Measurements from ENCODE around the gene NTM. TPM values are rescaled to one million over a fixed set of nuclear protein-coding genes. Genes with fewer than 3 reads are reported as not detected.

The NTM gene
- total RNA-seq, 1 donor from 2014 or later = 158 TPM

DNA sequence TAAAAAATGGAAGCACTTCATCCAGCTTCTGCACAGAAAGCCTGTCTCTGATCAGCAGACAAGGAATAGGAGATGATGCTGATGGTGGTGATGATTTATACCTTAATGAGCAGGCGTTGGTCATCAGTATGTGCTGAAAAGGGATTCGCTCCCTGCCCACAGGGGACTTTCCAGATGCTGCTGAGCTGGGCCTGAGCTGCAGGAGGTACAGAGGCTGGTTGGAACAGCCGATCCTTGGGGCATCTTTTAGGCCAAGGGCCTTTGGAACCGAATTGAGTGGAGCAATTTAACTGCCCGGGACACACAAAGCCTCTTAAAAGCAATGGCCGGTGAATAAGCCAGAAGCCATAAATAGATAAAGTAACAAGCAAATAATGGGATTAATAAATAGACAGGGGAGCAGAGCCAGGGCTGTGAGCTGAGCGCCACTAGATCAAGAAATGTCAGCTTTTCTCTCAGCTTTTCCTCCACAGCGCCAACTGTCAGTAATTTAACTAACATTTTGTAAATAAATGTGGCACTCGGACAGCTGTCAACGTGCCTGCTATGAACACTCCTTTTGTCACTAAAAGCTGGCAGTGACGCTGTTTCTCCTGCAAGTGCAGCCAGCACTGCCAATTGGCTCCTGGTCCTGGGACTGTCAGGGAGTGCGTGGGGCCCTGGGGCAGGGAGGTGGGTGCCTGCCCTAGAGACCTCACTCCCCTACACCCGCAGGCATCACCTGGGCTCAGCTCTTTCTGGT, 562.3 kb downstream of the NTM start:
- DNase-seq = no peak

DNA sequence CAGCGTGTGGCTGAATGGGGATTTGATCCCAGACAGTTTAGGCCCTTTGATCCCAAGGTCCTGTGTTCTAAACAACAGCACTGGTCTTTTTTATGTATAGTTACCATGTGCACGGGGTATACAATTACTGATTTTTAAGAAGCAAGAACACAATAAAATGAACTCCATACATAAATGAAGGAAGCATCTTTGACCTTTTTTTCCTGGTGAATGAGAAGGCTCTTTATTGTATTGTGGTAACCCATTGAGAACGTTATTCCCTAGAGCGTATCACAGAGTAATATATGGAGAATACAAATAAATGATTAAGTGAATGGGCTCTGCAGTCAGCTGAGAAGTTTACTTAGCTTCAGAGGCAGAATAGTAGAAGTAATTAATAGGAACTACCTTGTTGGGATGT, 563.6 kb downstream of the NTM start:
- DNase-seq = no peak

DNA sequence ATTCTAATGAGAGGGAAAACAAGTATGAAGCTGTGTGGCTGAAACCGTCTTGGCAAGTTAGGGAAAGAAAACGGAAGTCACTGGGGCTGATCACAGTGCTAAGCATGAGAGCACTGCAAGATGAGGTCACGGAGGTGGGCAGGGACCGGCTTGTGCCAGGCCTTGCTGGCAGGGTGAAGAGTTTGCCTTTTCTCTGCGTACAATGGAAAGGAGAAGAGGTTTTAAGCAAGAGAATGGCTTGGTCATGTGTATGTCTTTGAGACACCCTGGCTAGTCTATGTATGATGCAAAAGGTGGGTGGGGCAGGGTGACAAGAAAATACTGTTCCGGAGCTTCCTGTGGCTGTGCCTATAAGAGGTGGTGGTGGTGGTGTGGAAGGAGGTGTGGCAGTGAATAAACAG, 567.9 kb downstream of the NTM start:
- peak; percentile 62 for DNase-seq

DNA sequence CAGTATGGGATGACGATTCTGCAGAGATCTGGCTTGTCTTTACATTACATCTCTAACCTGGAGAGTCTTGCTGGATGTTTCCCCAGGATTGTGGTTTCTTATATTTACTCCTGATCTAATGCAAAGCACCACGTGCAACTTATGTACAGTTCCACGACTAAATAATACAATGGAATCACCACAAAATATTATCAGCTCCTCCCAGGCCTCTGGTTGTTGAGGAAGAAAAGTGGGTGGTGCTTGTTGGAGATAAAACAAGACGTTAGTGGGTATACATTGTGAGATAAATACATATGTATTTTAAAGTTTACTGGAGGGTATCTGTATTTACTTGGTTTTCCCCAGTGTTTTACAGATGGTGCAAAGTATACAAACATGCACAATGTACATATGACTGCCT, 569.7 kb downstream of the NTM start:
- no peak for DNase-seq

DNA sequence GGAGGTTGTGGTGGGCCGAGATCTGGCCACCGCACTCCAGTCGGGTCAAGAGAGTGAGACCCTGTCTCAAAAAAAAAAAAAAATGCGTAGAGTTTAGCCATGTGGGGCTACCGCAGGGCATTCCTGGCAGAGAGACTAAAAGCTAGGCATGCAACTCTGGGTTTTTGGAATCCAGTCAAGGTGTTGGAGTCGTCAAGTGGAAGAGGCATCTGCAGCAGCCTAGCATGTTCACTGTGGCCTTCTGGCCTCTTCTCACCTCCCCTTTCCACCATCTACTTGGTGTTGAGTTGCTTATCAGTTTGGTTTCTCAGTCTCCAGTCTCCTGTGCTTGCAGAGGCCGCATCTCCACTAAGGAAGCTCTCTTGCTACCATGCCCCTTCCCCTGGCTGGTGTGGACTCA, 572.5 kb downstream of the NTM start:
- DNase-seq = no peak

DNA sequence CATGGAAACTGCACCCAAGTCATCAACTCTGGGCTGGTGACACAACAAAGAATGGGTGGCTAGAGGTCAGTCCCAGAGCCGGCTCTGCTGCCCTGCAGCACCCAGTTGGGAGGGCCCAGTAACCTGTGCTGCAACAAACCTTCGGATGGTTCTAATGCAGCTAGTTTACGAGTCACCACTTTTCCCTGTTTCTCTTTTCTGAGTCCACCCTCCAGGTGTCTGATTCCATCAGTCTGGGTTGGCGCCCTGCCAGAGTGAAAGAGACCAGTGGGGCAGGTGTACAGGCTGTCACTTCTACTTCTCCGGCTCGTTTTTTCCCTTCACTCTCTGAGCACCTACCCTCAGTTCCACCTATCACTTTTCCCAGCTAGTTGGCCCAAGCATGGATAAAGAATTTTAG, 572.9 kb downstream of the NTM start:
- DNase-seq = no peak

DNA sequence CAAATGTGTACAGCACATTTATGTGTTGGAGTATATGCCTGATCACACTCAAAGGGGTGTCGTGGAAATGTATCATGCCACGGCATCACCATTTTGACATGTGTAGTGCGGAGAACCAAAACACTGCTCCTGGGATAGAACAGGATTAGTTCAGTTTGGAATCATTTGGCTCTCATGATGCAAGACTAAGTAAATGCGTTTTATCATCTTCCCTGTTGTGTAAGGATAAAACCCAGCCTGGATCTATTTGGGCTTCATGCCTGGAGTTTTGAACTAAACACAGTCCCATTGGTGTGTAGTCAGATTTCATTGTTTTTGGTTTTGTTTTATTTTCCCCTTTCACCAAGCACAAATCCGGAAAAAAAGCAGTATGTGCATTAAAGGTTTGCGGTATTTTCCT, 574.3 kb downstream of the NTM start:
- DNase-seq = no peak

DNA sequence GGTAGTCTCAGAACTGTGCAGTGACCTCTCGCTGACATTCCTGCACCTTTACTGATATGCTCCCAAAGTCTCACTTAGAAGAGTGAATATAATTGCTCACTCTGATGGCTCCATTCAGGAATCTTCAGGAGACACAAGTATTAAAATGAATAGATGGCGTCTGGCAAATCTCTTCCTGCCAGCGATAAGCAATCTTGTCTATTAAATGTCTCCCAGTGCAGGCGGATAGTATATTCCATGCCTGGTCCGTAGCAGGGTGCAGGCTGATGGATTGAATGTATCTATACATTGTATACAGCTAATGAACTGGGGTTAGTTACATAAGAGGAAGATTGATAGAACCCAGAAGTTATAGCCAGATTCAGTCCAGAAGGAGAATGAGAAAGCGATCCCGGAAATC, 575.3 kb downstream of the NTM start:
- DNase-seq = no peak

DNA sequence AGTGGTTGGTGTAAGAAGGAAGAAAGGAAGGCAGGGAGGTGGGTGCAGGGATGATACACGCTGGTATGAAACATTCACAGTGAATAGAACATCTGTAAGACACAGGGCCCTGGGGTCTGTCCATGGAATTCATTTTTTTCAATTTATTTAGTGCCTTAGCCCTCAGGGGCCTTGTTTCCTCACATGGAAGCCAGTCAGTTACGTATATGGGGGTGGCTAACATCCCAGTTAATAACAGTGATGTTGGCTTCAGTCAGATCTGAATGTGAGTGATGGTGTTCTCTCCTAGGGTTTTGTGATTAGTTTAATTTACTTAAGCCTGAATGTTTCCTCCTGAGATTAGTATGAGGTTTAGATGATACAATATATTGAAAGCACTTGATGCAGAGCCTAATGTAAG, 577.1 kb downstream of the NTM start:
- no peak for DNase-seq

DNA sequence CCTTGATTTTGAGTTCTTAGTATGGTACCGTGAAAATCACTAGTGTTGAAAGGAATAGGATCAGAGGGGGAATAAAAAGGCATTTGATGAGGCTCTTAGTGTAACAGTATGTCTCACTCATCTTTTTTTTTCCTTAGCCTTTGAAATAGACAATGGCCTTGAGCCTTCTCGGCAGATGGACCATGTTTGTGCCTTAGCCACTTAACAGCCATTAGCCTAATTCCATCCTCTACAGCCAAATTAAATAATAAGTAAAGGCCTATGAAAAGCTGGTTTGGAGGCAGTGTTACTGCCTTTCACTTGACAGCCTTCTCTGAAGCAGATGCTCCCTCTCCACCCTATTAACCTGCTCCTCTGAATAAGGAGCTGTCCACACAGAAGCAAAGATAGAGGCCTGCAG, 580.7 kb downstream of the NTM start:
- no peak for DNase-seq

DNA sequence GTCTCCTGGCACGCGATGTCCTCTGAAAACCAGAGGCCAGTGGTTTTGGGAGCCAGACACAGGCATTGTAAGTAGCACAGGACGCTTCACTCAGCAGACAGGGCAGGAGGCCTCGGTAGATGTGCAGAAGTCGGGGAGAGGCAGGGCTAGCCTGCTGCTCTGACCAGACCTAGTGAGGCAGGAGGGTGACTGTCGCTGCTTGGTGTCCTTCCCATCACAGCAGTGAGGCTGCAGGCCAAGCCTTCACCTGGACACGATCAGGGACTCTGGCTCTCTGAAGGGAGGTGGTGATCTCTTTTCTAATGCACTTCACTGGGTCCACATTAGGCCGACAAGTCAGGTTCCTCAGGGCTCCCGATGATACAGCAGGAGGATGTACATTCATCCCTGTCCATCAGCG, 583.7 kb downstream of the NTM start:
- no peak for DNase-seq

DNA sequence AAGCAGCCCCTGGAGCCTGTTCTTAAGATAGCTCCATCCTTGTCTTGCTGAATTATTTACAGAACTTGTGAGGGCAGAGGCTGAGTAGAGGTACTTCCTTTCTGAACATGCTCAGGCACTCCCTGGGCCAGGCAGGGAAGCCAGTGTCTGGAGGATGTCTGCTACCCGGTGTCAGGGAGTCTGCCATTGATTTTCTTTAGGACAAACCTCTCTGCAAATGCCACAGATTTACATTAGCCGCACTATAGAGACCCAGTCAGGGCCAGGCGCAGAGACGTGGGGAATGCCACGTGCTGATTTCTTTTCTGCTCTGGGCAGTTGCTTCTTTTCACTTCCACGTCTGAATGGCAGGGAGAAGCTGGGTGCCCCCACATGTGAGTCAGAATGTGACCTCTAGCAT, 585.5 kb downstream of the NTM start:
- no peak for DNase-seq

DNA sequence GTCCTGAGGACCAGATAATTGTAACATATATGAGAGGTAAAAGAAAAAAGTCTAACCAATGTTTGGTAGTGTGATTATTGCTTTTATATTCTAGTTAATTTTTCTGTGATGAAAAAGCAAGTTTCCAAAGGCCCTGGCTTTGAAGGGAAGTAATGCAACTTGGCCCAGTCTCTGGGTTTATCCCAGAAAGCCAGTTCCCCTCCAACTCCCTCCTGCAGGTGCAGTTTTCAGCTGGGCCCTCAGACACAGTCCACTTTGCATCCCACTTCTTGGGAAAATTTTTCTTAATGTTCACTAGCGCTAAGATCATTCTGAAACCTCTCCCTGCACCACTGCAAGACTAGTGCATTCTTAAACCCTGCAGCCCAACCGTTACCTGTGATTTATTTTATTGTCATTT, 586.8 kb downstream of the NTM start:
- DNase-seq = no peak

DNA sequence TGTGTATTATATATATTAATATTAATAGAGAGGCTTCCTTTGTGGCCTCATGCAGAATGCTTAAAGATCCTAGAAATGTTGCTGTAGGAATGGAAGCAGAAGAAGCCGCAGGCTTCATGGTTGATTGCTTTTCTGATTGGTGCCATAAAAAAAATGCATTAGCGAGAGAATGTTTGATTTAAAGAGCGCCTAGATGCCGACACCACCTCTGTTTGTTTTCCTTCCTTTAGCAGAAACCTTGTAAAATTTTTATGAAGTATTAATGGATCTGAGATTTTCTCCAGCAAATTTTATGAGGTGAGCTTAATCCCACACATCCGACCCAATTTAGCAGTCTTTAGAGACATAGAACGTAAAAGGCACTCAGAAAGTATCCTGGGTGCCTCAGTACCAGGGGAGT, 587.5 kb downstream of the NTM start:
- no peak for DNase-seq

DNA sequence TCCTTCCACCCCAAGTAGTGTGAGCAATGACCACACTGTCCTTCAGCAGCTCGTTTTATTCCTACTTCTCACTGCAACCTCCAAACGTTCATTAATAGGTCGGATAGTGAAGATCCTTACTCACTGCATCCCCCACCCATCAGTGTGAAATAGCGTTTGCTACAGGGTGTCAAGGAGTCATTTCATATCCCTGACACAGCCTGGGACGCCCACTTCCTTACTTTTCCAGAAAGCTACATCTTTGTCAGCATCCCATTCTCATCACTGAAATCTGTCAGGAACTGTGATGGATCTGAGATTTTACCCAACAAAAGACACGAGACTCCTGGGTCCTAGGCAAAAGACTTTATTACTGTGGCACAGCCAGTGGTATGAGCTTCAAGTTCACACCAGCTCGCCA, 592.4 kb downstream of the NTM start:
- DNase-seq = no peak

DNA sequence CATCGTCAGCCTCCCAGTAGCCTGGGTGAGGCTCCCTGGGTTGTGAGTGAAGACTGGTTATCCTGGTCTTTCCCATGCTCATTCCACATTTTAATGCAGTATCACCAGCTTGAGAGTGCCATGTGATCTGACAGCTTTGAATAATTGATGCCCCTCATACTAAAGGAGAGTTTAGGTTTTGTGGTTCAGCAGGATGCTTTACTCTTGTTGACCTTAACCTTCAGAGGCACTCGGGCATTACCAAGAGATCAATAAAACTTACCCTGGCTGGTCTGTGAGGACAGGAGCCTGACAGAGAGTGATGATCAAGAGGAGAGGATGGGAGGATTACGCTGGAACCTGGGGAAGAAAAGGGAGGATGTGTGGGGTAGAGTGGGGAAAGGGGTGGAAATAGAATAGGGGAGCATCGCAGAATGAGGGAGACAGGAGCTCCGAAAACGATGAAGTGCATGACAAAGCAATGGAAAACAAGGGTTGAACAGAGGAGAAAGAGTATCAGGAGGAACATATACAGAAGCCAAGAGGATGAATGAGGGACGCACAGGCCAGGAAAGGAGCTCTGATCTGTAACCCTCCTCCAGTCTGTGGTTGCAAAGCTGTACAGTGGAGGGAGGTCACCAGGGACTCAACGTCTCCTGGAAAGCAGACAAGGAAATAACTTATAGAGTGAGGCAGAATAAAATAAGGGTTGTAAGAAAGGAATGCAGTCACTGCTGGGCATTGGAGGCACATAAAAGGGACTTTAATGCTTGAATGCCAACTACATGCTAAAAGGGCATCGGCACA, 594.5 kb downstream of the NTM start:
- DNase-seq = no peak

DNA sequence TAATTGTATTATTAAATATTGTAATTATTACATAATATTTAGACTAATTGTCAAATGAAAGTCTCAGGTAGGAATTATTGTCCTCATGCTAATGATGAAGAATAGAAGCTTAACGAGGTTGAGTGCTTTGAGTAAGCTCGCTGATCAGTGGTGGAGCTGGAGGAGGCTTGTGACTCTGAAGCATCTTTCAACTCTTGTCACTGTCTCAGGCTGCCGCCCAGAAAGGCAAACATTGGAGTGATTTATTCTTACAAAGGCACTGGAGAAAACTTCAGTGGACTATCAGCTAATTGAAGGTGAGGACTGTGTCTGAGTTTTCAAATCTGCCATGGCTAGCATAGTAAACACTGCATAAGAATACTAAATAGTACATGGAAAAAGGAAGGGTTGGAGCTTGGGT, 595.1 kb downstream of the NTM start:
- DNase-seq = no peak

DNA sequence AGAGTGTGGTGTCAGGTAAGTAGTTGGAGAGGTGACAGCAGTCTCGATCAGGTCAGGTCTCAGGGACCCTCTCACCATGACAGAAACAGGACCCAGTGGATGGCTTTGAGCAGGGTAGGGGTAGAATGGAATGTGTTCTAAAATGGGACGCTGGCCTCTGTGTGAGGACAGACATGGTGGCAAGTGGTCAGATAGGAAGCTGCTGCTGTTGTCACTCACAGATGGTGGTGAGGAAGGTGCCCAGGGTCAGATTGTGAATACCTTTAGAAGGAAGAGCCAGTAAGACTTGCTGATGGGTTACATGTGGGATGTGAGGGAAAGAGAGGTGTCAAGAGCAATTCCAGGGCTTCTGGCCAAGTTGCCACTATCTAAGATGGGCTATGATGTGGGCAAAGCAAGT, 596.3 kb downstream of the NTM start:
- DNase-seq = no peak

DNA sequence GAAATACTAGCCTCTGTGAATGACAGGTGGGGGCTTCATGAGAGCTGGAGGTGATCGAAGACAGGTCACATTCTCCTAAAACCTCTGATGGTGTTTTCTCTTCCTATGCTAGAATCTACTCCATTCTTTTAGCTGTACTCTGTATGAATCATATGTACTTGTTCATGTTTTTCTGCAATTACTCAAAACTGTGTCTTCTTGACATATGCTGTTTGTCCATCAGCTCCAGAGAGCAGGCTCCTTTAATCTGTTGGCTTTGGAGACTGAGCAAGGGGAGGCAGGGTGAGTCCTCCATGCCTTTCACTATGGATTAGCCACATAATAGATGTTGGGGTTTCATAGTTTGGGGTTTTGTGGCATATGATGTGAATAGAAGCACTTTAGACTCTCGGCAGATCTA, 598.8 kb downstream of the NTM start:
- no peak for DNase-seq

DNA sequence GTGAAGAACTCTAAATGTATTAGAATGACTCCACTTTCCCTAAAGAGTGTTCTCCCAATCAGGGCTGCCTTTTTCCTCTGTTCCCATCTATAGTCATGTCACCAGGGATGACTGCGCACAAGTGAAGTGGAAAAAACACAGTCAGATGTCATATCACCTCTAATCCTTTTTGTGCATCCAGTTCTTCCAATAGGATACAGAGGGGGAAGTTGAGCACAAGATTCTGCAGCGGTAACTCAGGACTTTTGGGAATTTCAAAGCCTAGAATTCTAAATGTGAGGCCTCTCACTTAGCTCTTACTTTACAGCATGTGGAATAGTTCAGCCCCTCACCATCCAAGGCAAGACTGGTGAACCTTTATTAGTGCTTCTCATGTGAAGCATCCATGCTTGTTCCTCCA, 602.6 kb downstream of the NTM start:
- DNase-seq = no peak

DNA sequence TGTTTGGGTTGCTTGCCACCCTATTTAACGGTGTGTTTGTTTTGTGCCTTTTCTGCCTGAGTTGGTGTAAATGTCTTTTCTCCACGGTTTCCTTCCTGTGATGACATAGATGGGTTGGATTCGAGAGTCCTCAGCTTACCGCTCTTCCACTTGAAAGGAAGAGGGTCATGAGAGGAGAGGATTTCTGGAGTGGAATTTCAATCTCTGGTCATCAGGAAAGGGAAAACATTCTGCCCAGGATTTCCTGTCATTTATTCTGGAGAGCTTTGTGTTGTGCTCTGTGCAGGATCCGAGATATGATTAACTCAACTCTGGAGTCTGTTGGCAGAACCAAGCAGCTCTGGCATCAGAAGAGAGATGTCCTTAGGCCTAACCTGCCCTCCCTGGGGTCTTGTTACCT, 605.2 kb downstream of the NTM start:
- DNase-seq = no peak

DNA sequence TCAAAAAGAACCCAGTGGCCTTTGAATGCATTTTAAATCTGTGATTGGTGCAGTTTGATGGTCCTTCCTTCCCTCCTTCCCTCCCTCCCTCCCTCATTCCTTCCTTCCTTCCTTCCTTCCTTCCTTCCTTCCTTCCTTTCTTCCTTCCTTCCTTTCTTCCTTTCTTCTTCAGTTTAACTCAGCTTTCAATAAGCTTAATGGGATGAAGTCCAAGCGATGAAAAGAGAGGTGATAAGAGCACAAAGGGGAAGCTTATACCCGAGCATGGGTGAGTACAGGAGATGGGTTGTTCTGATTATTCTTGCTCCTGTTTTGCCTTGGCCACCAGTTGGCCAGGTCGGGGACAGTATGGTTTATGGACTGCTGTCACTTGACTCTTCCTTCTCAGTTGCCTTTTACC, 605.6 kb downstream of the NTM start:
- no peak for DNase-seq

DNA sequence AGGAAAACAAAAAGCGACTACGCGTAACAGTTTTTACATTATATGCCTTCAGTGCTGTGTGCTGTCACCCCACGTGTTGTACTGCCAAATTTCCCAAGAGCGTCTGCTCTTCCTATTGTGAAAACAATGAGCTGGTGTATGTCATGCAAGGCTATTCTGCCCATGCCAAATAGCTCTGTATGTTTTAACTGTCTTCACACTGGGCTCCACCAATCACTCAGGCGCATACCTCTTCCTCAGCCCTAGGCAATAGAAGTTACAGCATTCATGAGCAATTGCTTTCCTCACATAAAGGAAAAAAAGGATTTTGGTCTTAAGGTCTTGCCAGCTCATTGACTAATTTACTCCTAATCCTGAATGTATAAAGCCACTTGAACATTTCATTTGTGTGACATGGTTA, 606.8 kb downstream of the NTM start:
- peak; percentile 32 for DNase-seq

DNA sequence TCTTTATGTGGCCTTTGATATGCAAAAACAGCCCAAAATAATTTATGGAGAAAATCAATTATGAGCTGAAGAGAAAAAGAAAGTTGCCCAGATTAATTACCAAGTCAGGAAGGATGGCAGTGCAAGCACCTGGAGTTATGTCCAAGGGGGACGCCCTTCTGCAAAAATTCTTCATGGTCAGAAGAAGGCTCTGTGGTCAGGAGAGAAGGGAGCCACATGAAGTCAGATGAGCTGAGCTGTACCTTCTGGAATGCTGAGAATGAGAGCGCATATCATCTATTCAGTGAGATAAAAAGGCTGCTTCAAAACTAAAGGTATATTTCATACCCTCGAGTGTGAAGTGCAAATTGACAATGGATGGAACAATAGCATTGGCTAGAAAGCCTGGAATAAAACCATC, 607.4 kb downstream of the NTM start:
- DNase-seq = no peak

Measured in occipital lobe (tissue), 2 donors.